HFF-Myc (cell line): ENCODE data around the gene CCDC57.

Source experiments
- DNase-seq: peaks from one replicate; pipeline ENCODE4 v3.0.0-alpha.2; 2011; ENCODE audit warnings: low read depth; ENCODE audit errors: extremely low read depth
- H3K4me3 ChIP-seq: replicated peaks from 2 replicates; pipeline ENCODE4 v1.5.1; 2011; ENCODE audit warnings: low read depth, mild to moderate bottlenecking, control low read depth, low read length
- CTCF ChIP-seq: IDR thresholded peaks from 2 replicates; pipeline ENCODE4 v1.5.1; 2012; ENCODE audit warnings: mild to moderate bottlenecking, low read depth, low read length, control low read depth; ENCODE audit errors: missing control alignments

CCDC57 gene

DNA sequence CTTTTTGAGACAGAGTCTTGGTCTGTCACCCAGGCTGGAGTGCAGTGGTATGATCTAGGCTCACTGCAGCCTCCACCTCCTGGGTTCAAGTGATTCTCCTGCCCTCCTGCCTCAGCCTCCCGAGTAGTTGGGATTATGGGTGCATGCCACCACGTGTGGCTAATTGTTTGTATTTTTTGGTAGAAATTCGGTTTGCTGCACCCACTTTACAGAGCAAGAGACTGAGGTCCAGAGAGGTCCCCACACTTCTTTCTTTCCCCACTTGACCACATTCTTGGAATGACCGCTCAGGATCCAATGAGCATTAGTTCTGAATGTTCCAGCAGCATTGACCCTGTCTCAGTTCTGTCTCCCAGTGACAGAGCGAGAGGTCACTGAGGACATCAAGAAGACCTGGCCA lies 10.9 kb upstream of the CCDC57 start:
- TF ChIP-seq CTCF, result no peak
- H3K4me3 ChIP-seq, result no peak overlapping the region
- DNase-seq, result no peak

DNA sequence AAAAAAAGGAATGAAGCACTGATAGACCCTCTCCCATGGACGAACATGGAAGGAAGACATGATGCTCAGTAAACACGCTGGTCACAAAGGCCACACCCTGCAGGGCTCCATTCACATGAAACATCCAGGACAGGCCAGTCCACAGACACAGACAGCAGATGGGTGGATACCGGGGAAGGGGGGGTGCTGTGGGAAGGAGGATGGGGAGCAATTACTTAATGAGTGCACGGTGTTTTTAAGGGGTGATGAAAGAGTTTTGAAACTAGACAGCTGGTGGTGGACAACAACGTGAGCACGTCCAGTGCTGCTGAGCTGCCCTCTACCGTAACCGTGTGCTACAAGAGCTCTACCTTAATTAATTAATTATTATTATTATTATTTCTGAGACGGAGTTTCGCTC lies 10.2 kb upstream of the CCDC57 start:
- no peak for TF ChIP-seq CTCF
- no peak overlapping the region for H3K4me3 ChIP-seq
- DNase-seq, result no peak

DNA sequence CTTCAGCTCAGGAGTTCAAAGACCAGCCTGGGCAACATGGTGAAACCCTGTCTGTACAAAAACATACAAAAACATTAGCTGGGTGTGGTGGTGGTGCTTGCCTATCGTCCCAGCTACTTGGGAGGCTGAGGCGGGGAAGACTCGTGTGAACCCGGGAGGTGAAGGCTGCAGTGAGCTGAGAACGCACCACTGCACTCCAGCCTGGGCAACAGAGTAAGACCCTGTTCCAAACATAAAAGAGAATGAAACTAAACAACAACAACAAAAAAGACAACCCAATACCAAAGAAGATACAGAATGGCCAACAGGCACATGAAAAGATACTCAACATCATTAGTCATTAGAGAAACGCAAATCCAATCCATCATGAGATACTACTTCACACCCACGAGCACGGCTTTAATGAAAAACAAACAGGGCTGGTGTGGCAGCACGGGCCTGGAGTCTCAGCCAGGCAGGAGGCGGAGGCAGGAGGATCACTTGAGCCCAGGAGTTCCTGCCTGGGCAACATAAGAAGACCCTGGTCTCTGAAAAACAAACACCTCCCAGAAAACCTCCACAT lies 8.8 kb upstream of the CCDC57 start:
- no peak for DNase-seq
- TF ChIP-seq CTCF, result no peak
- no peak overlapping the region for H3K4me3 ChIP-seq

DNA sequence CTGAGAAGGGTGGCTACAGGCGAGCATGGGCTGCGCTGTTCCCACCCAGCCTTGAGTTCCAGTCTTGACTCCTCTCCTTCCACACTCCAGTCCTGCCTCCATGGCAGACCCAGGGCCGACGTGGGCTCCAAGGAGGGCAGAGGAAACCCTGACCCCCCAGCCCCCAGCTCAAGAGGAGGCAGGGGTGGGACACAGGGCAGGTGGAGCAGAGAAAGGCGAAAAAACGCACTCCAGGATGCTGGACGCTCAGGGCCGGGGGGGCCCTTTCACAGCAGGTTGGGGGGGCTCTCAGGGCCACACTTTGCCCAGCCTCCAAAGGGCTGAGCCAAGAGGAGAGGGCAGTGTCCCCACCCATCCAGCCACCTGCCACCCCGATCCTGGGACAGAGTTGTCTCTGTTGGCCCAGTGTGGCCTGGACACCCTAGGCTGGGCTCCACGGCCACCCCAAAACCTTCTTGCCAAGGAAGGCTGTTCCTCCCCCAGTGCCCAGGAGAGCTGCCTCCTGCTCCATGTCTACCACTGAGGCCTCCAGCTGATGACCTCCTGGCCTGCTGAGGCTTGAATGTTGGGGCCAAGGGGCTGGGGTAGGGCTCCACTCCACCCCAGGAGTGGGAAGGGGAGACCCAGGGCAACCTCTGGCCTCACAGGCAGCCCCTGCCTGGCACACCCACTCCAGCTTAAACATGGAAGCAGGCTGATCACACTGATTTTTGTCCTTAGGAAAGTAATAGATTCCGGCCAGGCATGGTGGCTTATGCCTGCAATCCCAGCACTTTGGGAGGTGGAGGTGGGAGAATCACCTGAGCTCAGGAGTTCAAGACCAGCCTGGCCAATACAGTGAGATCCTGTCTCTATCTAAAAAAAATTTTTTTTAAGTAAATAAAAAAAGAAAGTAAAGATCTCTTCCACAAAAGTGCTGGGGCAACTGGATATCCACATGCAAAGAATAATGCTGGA lies 7.4 kb upstream of the CCDC57 start:
- DNase-seq, result no peak
- no peak overlapping the region for H3K4me3 ChIP-seq
- TF ChIP-seq CTCF, result no peak

GRCh38 chr17:82219083-82219482 lies 6.4 kb upstream of the CCDC57 start:
- H3K4me3 ChIP-seq, result no peak overlapping the region
- TF ChIP-seq CTCF, result no peak
- no peak for DNase-seq

DNA sequence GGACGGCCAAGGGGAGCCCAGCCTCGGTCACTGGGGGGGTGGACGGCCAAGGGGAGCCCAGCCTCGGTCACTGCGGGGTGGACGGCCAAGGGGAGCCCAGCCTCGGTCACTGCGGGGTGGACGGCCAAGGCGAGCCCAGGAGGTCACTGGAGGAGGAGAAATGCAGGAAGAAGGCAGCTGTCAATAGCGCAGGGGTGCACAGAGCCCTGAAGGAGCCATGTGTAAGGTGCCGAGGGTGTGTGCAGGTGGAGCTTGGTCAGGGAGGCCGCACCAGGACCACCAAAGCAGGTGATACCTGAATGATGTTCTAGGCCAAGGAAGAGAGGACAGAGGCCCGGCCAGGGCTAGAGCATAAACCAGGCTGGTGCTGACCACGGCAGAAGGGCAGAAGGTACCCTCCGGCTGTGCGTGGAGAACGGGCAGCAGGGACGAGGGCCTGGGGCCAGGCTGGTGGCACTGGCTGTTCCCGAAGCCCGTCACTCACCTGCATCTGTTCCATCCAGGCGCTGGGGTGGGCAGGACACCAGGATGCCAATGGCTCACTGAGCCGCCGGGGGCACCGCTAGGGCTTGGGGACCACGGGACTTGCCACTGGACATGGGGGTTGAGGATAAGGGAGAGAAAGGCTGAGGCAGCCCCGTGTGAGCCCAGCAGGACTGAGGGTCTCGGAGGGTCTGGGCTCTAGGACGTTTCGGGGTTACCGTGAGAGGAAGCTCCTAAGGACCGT lies 5.9 kb upstream of the CCDC57 start:
- no peak for DNase-seq
- H3K4me3 ChIP-seq, result no peak overlapping the region

More for the DNA sequence above, 5.9 kb upstream of the CCDC57 start:
- no peak for TF ChIP-seq CTCF
